MM.1S (cell line): ENCODE measurements around the gene HAUS7.

Experiments
- CTCF ChIP-seq: fragments of 300-600 bp; sonication (generic); IDR thresholded peaks from 2 replicates; pipeline ENCODE4 v1.5.1; 2016; ENCODE audit warnings: antibody characterized with exemption, low read length, mixed read lengths
- EZH2 ChIP-seq: fragments of 300-600 bp; sonication (generic); optimal IDR thresholded peaks from 2 replicates; pipeline ENCODE3; 2017; ENCODE audit warnings: low read depth, mild to moderate bottlenecking, antibody characterized with exemption, low read length, mixed read lengths

GRCh38 chrX:153455571-153455970 is 14.8 kb downstream of the HAUS7 start:
- no peak for TF ChIP-seq CTCF
- TF ChIP-seq EZH2: no peak
